Endothelial cell of umbilical vein (primary cell): ENCODE data around the gene KANSL1. TPM values are rescaled to one million over a fixed set of nuclear protein-coding genes. Genes with fewer than 3 reads are reported as not detected.

Experiments
- BruUV-seq: library from RNA; stranded (reverse); fragments of 400-500 nt; replicated peaks from 2 replicates; lab custom pipeline; 2021; lab: Mats Ljungman, UMichigan
- CTCF ChIA-PET: fragments of 300-600, 350-600 bp; sonication (Branson Sonifier 250); formaldehyde crosslinking; loops from one replicate; lab custom pipeline; 2021; ENCODE audit warnings: antibody characterized with exemption, inconsistent platforms; lab: Charles Lee
- POLR2A ChIA-PET: fragments of 300-600, 350-600 bp; sonication (Branson Sonifier 250); formaldehyde crosslinking; loops from one replicate; lab custom pipeline; 2021; ENCODE audit warnings: antibody characterized with exemption, inconsistent platforms; lab: Charles Lee
- DNase-seq: peaks from one replicate; pipeline ENCODE4 v3.0.0-alpha.2; 2011; ENCODE audit warnings: low read depth, low spot score
- FAIRE-seq: peaks from 2 replicates; lab custom pipeline; 2011; peaks lifted over from hg19 to GRCh38; lab: Jason Lieb, UNC
- H2AFZ ChIP-seq: 2 replicates; pipeline ENCODE4 v1.6.0; 2012; ENCODE audit warnings: low read depth, low read length, control low read depth, inconsistent platforms
- H3K27ac ChIP-seq: 2 replicates; pipeline ENCODE4 v1.5.1; 2011; ENCODE audit warnings: low read depth, mild to moderate bottlenecking, control low read depth, low read length, moderate library complexity; ENCODE audit not compliant: insufficient read depth
- H3K27me3 ChIP-seq, 2 experiments: 2 replicates each; pipeline versions ENCODE4 v1.6.0 to v1.6.1; 2011; ENCODE audit warnings: low read length in 2 of 2, mixed read lengths in 1 of 2; ENCODE audit not compliant: control insufficient read depth in 2 of 2, insufficient read depth in 2 of 2
- H3K36me3 ChIP-seq, 2 experiments: 2 replicates in 1 of 2; 3 replicates in 1 of 2; pipeline ENCODE4 v1.5.1; 2011; ENCODE audit warnings: low read length in 2 of 2, mild to moderate bottlenecking in 1 of 2, moderate library complexity in 1 of 2; ENCODE audit not compliant: control insufficient read depth in 2 of 2, insufficient read depth in 2 of 2; ENCODE audit errors: extremely low read depth in 1 of 2
- H3K4me1 ChIP-seq: 3 replicates; pipeline ENCODE4 v1.5.1; 2011; ENCODE audit warnings: mild to moderate bottlenecking, low read length; ENCODE audit not compliant: control insufficient read depth, insufficient read depth; ENCODE audit errors: extremely low read depth
- H3K4me2 ChIP-seq: 2 replicates; pipeline ENCODE4 v1.6.1; 2011; ENCODE audit warnings: low read length, control low read depth, mixed read lengths; ENCODE audit not compliant: insufficient read depth
- H3K4me3 ChIP-seq, 3 experiments: fragments of 200-600 bp in 1 of 3; sonication (generic), shearing (Covaris generic) in 1 of 3; replicated peaks in 1 of 3; 2 replicates each; pipeline ENCODE4 v1.5.1; 2011 to 2016; ENCODE audit warnings: control low read depth in 3 of 3, low read length in 3 of 3, mild to moderate bottlenecking in 2 of 3, inconsistent platforms in 1 of 3, low read depth in 1 of 3, moderate library complexity in 1 of 3; ENCODE audit not compliant: insufficient read depth in 1 of 3
- H3K79me2 ChIP-seq: 2 replicates; pipeline ENCODE4 v1.6.0; 2012; ENCODE audit warnings: low read length, inconsistent platforms; ENCODE audit not compliant: control insufficient read depth, insufficient read depth
- H3K9ac ChIP-seq: replicated peaks from 2 replicates; pipeline ENCODE3; 2011; ENCODE audit warnings: low read length, control low read depth; ENCODE audit not compliant: insufficient read depth; ENCODE audit errors: extremely low read depth
- H3K9me1 ChIP-seq: replicated peaks from 3 replicates; pipeline ENCODE4 v1.6.0; 2011; ENCODE audit warnings: mild to moderate bottlenecking, low read length; ENCODE audit not compliant: control insufficient read depth, insufficient read depth; ENCODE audit errors: extremely low read depth
- H3K9me3 ChIP-seq: replicated peaks from 2 replicates; pipeline ENCODE4 v1.5.1; 2012; ENCODE audit warnings: low read length, inconsistent platforms; ENCODE audit not compliant: control insufficient read depth, insufficient read depth
- H4K20me1 ChIP-seq: replicated peaks from 2 replicates; pipeline ENCODE3; 2011; ENCODE audit warnings: mild to moderate bottlenecking, low read length; ENCODE audit not compliant: control insufficient read depth, insufficient read depth; ENCODE audit errors: extremely low read depth
- CTCF ChIP-seq, 2 donors: IDR thresholded peaks; 1 replicate in 1 of 2; 2 replicates in 1 of 2; pipeline ENCODE4 v1.5.1; 2011; ENCODE audit warnings: low read length in 2 of 2, mild to moderate bottlenecking in 2 of 2, moderate library complexity in 2 of 2, control low read depth in 1 of 2, inconsistent platforms in 1 of 2, low read depth in 1 of 2; ENCODE audit not compliant: insufficient read depth in 1 of 2; ENCODE audit errors: extremely low read depth in 1 of 2
- EZH2 ChIP-seq: IDR thresholded peaks from 2 replicates; pipeline ENCODE4 v1.6.1; 2012; ENCODE audit warnings: borderline replicate concordance, low read depth, mild to moderate bottlenecking, moderate library complexity, low read length, inconsistent platforms; ENCODE audit not compliant: severe bottlenecking
- FOS ChIP-seq: IDR thresholded peaks from 2 replicates; pipeline ENCODE4 v1.6.1; 2011; ENCODE audit warnings: mild to moderate bottlenecking, low read length, moderate library complexity, borderline replicate concordance; ENCODE audit not compliant: insufficient read depth
- GATA2 ChIP-seq: IDR thresholded peaks from 2 replicates; pipeline ENCODE4 v1.7.0; 2011; ENCODE audit warnings: low read depth, mild to moderate bottlenecking, moderate library complexity, mixed read lengths, low read length; ENCODE audit not compliant: insufficient read length, insufficient read depth
- JUN ChIP-seq: IDR thresholded peaks from 2 replicates; pipeline ENCODE4 v1.6.1; 2011; ENCODE audit warnings: borderline replicate concordance, low read depth; ENCODE audit not compliant: insufficient read length, insufficient read depth
- MAX ChIP-seq: IDR thresholded peaks from 2 replicates; pipeline ENCODE4 v1.6.1; 2011; ENCODE audit not compliant: insufficient read depth, insufficient read length
- MYC ChIP-seq: IDR thresholded peaks from one replicate; pipeline ENCODE4 v1.6.1; 2011; ENCODE audit warnings: mild to moderate bottlenecking, low read depth, low read length
- POLR2A ChIP-seq: IDR thresholded peaks from 2 replicates; pipeline ENCODE4 v1.6.1; 2012; ENCODE audit warnings: low read depth, mild to moderate bottlenecking, control low read depth, low read length
- POLR2AphosphoS5 ChIP-seq: IDR thresholded peaks from 2 replicates; pipeline ENCODE4 v1.6.1; 2012; ENCODE audit warnings: low read depth, mild to moderate bottlenecking, control low read depth, low read length, moderate library complexity; ENCODE audit not compliant: insufficient read depth
- dilution Hi-C: fragments of 300-500 bp; cut with MboI; formaldehyde crosslinking; loops from one replicate; pipeline ENCODE4 v1.15.0; 2019; ENCODE audit warnings: low sequenced_read_pairs; ENCODE audit not compliant: extremely low pct_ligation_motif_present
- intact Hi-C: fragments of 100-400 bp; cut with micrococcal nuclease; formaldehyde crosslinking; loops from one replicate; pipeline ENCODE4 v1.10.0; 2022
- polyA plus RNA-seq, 4 experiments: library from polyadenylated mRNA; depleted of rRNA in 3 of 4; stranded (reverse) in 3 of 4; unstranded in 1 of 4; fragments of >200 nt; gene quantifications; 2 replicates each; pipeline versions ENCODE4 v1.2.1 to v1.2.3, GENCODE V29; 2011 to 2012; ENCODE audit warnings: missing spikeins in 1 of 4
- total RNA-seq: library from RNA; stranded (reverse); gene quantifications from 2 replicates; pipeline ENCODE4 v1.2.3, GENCODE V29; 2021

KANSL1 gene
- total and polyA plus RNA-seq, 2 donors (not counting 3 experiments of a cell fraction or from before 2014, with no cell fraction given), result 29.1 to 74.0 TPM

GRCh38 chr17:46141645-46142044, 51.6 kb downstream of the KANSL1 start:
- Histone ChIP-seq H3K9me1 (no peaks in the 10 kb centered on the region), H3K9me3 (no peaks in the 10 kb centered on the region), H3K4me2 (no peak overlapping the region), H3K9ac (no peak overlapping the region), H3K27me3 (no peaks in the 10 kb centered on the region), H4K20me1 (peaks cover 40% of the 10 kb centered on the region), H3K4me1 (peaks cover 7% of the 10 kb centered on the region), H2AFZ (no peak overlapping the region), H3K36me3 (no peaks in the 10 kb centered on the region), H3K79me2 (peaks cover 93% of the 10 kb centered on the region), H3K4me3 (no peak overlapping the region), H3K27ac (no peak overlapping the region)
- TF ChIP-seq GATA2, result no peak
- no peak for TF ChIP-seq JUN
- TF ChIP-seq MAX, result no peak
- TF ChIP-seq POLR2A, result no peak
- no peak for TF ChIP-seq POLR2AphosphoS5
- no peak for TF ChIP-seq EZH2
- intact Hi-C loops, result no loop called here
- FAIRE-seq (no peak), DNase-seq (no peak)
- POLR2A ChIA-PET, result no interaction called here
- BruUV-seq, result no TSS peak
- CTCF ChIA-PET, result interaction anchor here (0.8 to 1.9 kb wide), 2 partner anchors 10 to 51 kb away, joined by 4 to 5 read pairs; partner anchors contain the start of gene KANSL1
- dilution Hi-C loops, result no loop called here

- Histone ChIP-seq H3K9ac (no peak overlapping the region), H3K9me1 (peaks cover 2% of the 10 kb centered on the region), H3K27me3 (no peaks in the 10 kb centered on the region), H3K36me3 (no peaks in the 10 kb centered on the region), H3K79me2 (peaks cover 96% of the 10 kb centered on the region), H2AFZ (no peak overlapping the region), H3K27ac (no peak overlapping the region), H3K9me3 (no peaks in the 10 kb centered on the region), H4K20me1 (peaks cover 48% of the 10 kb centered on the region), H3K4me1 (peaks cover 7% of the 10 kb centered on the region), H3K4me2 (no peak overlapping the region), H3K4me3 (no peak overlapping the region)
- CTCF ChIA-PET, result interaction anchor here (0.8 kb wide), 1 partner anchor 10 kb away, joined by 4 read pairs; no protein-coding TSS in a partner anchor
- DNase-seq (no peak), FAIRE-seq (no peak)
- no peak for TF ChIP-seq FOS
- TF ChIP-seq GATA2, result no peak
- no peak for TF ChIP-seq MAX
- TF ChIP-seq POLR2AphosphoS5, result no peak
- TF ChIP-seq CTCF (IDR thresholded peaks at IDR 0.05; ENCODE audit: extremely low read depth in 1 of 2, insufficient read depth in 1 of 2, low read depth in 1 of 2, low read length in 2 of 2), result no peak
- no peak for TF ChIP-seq JUN
- no peak for TF ChIP-seq MYC
- TF ChIP-seq POLR2A, result no peak
- no peak for TF ChIP-seq EZH2
- BruUV-seq, result no TSS peak
- POLR2A ChIA-PET, result no interaction called here
- dilution Hi-C loops (no loop called here), intact Hi-C loops (no loop called here)
Observed at GRCh38 chr17:46140645-46141197, 52.5 kb downstream of the KANSL1 start.
